HFF-Myc (cell line): ENCODE data around the gene GOLT1A.

ENCODE experiments used
- DNase-seq: peaks from one replicate; pipeline ENCODE4 v3.0.0-alpha.2; 2011; ENCODE audit warnings: low read depth; ENCODE audit errors: extremely low read depth
- H3K4me3 ChIP-seq: replicated peaks from 2 replicates; pipeline ENCODE4 v1.5.1; 2011; ENCODE audit warnings: low read depth, mild to moderate bottlenecking, control low read depth, low read length
- CTCF ChIP-seq: IDR thresholded peaks from 2 replicates; pipeline ENCODE4 v1.5.1; 2012; ENCODE audit warnings: mild to moderate bottlenecking, low read depth, low read length, control low read depth; ENCODE audit errors: missing control alignments

GOLT1A gene

GRCh38 chr1:204218552-204218951, 4.8 kb upstream of the GOLT1A start:
- no peak for DNase-seq
- no peak overlapping the region for H3K4me3 ChIP-seq
- TF ChIP-seq CTCF = no peak

- no peak overlapping the region for H3K4me3 ChIP-seq
- DNase-seq = no peak
- TF ChIP-seq CTCF = no peak
Measured at GRCh38 chr1:204217648-204218000, 3.8 kb upstream of the GOLT1A start.

GRCh38 chr1:204216880-204217647, 3.3 kb upstream of the GOLT1A start:
- TF ChIP-seq CTCF = no peak
- no peak overlapping the region for H3K4me3 ChIP-seq
- DNase-seq = no peak

GRCh38 chr1:204216236-204216635, 2.4 kb upstream of the GOLT1A start:
- H3K4me3 ChIP-seq = no peak overlapping the region
- no peak for DNase-seq
- no peak for TF ChIP-seq CTCF

GRCh38 chr1:204212715-204213114, 1.1 kb downstream of the GOLT1A start:
- no peak overlapping the region for H3K4me3 ChIP-seq
- TF ChIP-seq CTCF = no peak

GRCh38 chr1:204211046-204211445, 2.7 kb downstream of the GOLT1A start:
- no peak for DNase-seq
- TF ChIP-seq CTCF = no peak

More at GRCh38 chr1:204212715-204213114, 1.1 kb downstream of the GOLT1A start:
- no peak for DNase-seq

More at GRCh38 chr1:204211046-204211445, 2.7 kb downstream of the GOLT1A start:
- H3K4me3 ChIP-seq = no peak overlapping the region
